ENCODE data around the gene FSIP1.

FSIP1 gene

GRCh38 chr15:39622660-39623516 is 159.8 kb downstream of the FSIP1 start:
- H3K4me3 ChIP-seq (ENCODE audit: low read depth, low read length), result no peak overlapping the region
- no peak for TF ChIP-seq CTCF (IDR thresholded peaks at IDR 0.05; ENCODE audit: borderline replicate concordance, insufficient read depth, low read depth, low read length)

- H3K4me3 ChIP-seq (ENCODE audit: low read depth, low read length), result no peak overlapping the region
- TF ChIP-seq CTCF (IDR thresholded peaks at IDR 0.05; ENCODE audit: borderline replicate concordance, insufficient read depth, low read depth, low read length), result no peak
Measured at GRCh38 chr15:39621976-39622375, 160.7 kb downstream of the FSIP1 start.

- no peak overlapping the region for H3K4me3 ChIP-seq (ENCODE audit: low read depth, low read length)
- TF ChIP-seq CTCF (IDR thresholded peaks at IDR 0.05; ENCODE audit: borderline replicate concordance, insufficient read depth, low read depth, low read length), result no peak
Measured at GRCh38 chr15:39621210-39621609, 161.4 kb downstream of the FSIP1 start.

- no peak overlapping the region for H3K4me3 ChIP-seq (ENCODE audit: low read depth, low read length)
- TF ChIP-seq CTCF (IDR thresholded peaks at IDR 0.05; ENCODE audit: borderline replicate concordance, insufficient read depth, low read depth, low read length), result no peak
Measured at GRCh38 chr15:39618063-39618823, 164.4 kb downstream of the FSIP1 start.

- no peak overlapping the region for H3K4me3 ChIP-seq (ENCODE audit: low read depth, low read length)
- TF ChIP-seq CTCF (IDR thresholded peaks at IDR 0.05; ENCODE audit: borderline replicate concordance, insufficient read depth, low read depth, low read length), result no peak
Measured at GRCh38 chr15:39616731-39617455, 165.7 kb downstream of the FSIP1 start.

- no peak for TF ChIP-seq CTCF (IDR thresholded peaks at IDR 0.05; ENCODE audit: borderline replicate concordance, insufficient read depth, low read depth, low read length)
- H3K4me3 ChIP-seq (ENCODE audit: low read depth, low read length), result no peak overlapping the region
Measured at GRCh38 chr15:39613861-39614260, 168.8 kb downstream of the FSIP1 start.

Data from GM12875 (cell line).